Keratinocyte (primary cell): ENCODE results near the gene NOS1.

Experiments
- EZH2 ChIP-seq: IDR thresholded peaks from one replicate; pipeline ENCODE4 v1.6.1; 2012; ENCODE audit warnings: inconsistent platforms, mild to moderate bottlenecking, low read length, moderate library complexity
- TF ChIP-seq, protein P1 (sequence below), 3 experiments: IDR thresholded peaks in 1 of 3; conservative IDR thresholded peaks in 1 of 3; optimal IDR thresholded peaks in 1 of 3; 2 replicates in 2 of 3; 3 replicates in 1 of 3; pipeline versions ENCODE3 to v1.5.1; 2011; ENCODE audit warnings: low read length in 3 of 3, mild to moderate bottlenecking in 3 of 3, moderate library complexity in 2 of 3, control low read depth in 1 of 3, inconsistent platforms in 1 of 3; ENCODE audit not compliant: insufficient read depth in 2 of 3; ENCODE audit errors: extremely low read depth in 1 of 3

GRCh38 chr12:117182866-117183265 lies 178.6 kb downstream of the NOS1 start:
- TF ChIP-seq, protein P1, sequence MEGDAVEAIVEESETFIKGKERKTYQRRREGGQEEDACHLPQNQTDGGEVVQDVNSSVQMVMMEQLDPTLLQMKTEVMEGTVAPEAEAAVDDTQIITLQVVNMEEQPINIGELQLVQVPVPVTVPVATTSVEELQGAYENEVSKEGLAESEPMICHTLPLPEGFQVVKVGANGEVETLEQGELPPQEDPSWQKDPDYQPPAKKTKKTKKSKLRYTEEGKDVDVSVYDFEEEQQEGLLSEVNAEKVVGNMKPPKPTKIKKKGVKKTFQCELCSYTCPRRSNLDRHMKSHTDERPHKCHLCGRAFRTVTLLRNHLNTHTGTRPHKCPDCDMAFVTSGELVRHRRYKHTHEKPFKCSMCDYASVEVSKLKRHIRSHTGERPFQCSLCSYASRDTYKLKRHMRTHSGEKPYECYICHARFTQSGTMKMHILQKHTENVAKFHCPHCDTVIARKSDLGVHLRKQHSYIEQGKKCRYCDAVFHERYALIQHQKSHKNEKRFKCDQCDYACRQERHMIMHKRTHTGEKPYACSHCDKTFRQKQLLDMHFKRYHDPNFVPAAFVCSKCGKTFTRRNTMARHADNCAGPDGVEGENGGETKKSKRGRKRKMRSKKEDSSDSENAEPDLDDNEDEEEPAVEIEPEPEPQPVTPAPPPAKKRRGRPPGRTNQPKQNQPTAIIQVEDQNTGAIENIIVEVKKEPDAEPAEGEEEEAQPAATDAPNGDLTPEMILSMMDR (optimal IDR thresholded peaks at IDR 0.05 in 1 of 3, IDR thresholded peaks at IDR 0.05 in 1 of 3, conservative IDR thresholded peaks at IDR 0.05 in 1 of 3; ENCODE audit: extremely low read depth in 1 of 3, insufficient read depth in 2 of 3, low read length in 3 of 3) = no peak
- no peak for TF ChIP-seq EZH2
